ENCODE data around the gene COPG2. TPM values are rescaled to one million over a fixed set of nuclear protein-coding genes. Genes with fewer than 3 reads are reported as not detected.
A peak's percentile ranks its signal among the peaks of the same experiment; 100 is the strongest.

COPG2 gene
- polyA plus RNA-seq, 1 of the 3 experiments (the other 2 are of a cell fraction), result 44.3 TPM

- ChIA-PET POLR2A (no interaction called here), CTCF (no interaction called here)
- no peaks in the 10 kb centered on the region for H4K20me1 ChIP-seq (ENCODE audit: insufficient read depth)
- 32% methylated on average over 1 of the region's 1 CpG for WGBS (ENCODE audit: low lambda C conversion rate)
- no peaks in the 10 kb centered on the region for H3K79me2 ChIP-seq (ENCODE audit: insufficient read depth)
- no peak overlapping the region for H3K27ac ChIP-seq (ENCODE audit: low read depth in 2 of 2, low read length in 1 of 2)
- no peaks in the 10 kb centered on the region for H3K9me3 ChIP-seq
- no peak overlapping the region for H3K9ac ChIP-seq
- no peaks in the 10 kb centered on the region for H3K36me3 ChIP-seq (replicated peaks in 1 of 2; ENCODE audit: control insufficient read depth in 1 of 2, insufficient read depth in 2 of 2, low read length in 1 of 2)
- TF ChIP-seq, protein P1, sequence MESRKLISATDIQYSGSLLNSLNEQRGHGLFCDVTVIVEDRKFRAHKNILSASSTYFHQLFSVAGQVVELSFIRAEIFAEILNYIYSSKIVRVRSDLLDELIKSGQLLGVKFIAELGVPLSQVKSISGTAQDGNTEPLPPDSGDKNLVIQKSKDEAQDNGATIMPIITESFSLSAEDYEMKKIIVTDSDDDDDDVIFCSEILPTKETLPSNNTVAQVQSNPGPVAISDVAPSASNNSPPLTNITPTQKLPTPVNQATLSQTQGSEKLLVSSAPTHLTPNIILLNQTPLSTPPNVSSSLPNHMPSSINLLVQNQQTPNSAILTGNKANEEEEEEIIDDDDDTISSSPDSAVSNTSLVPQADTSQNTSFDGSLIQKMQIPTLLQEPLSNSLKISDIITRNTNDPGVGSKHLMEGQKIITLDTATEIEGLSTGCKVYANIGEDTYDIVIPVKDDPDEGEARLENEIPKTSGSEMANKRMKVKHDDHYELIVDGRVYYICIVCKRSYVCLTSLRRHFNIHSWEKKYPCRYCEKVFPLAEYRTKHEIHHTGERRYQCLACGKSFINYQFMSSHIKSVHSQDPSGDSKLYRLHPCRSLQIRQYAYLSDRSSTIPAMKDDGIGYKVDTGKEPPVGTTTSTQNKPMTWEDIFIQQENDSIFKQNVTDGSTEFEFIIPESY (IDR thresholded peaks at IDR 0.05; ENCODE audit: borderline replicate concordance, low read depth), result no peak
- TF ChIP-seq, protein P2, sequence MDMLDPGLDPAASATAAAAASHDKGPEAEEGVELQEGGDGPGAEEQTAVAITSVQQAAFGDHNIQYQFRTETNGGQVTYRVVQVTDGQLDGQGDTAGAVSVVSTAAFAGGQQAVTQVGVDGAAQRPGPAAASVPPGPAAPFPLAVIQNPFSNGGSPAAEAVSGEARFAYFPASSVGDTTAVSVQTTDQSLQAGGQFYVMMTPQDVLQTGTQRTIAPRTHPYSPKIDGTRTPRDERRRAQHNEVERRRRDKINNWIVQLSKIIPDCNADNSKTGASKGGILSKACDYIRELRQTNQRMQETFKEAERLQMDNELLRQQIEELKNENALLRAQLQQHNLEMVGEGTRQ (IDR thresholded peaks at IDR 0.05; ENCODE audit: borderline replicate concordance, low read depth, low read length), result no peak
- no peak for DNase-seq
- peaks cover 6% of the 10 kb centered on the region; the same call in 1 of the 2 replicates for H3K27me3 ChIP-seq (ENCODE audit: insufficient read depth)
- no peak overlapping the region for H3K4me3 ChIP-seq (ENCODE audit: low read depth in 2 of 2, low read length in 1 of 2)
- no peak overlapping the region for H2AFZ ChIP-seq (ENCODE audit: low read depth)
- H3K9me2 ChIP-seq, result no peaks in the 10 kb centered on the region
- H3F3A ChIP-seq (replicated peaks; ENCODE audit: insufficient read depth), result no peaks in the 10 kb centered on the region
- no peaks in the 10 kb centered on the region for H3K4me1 ChIP-seq (ENCODE audit: control insufficient read depth in 1 of 2, insufficient read depth in 2 of 2, low read depth in 1 of 2, low read length in 1 of 2)
- H3K4me2 ChIP-seq, result no peak overlapping the region
Measured at GRCh38 chr7:130689683-130690082, 21.1 kb upstream of the COPG2 start.

- ChIA-PET CTCF (no interaction called here), POLR2A (no interaction called here)
- TF ChIP-seq TCF12 (IDR thresholded peaks at IDR 0.05), result no peak
- Histone ChIP-seq H2AFZ (ENCODE audit: low read depth) (no peak overlapping the region), H3K27me3 (ENCODE audit: insufficient read depth) (peaks cover 6% of the 10 kb centered on the region; the same call in 1 of the 2 replicates), H4K20me1 (ENCODE audit: insufficient read depth) (no peaks in the 10 kb centered on the region), H3K4me3 (ENCODE audit: low read depth in 2 of 2, low read length in 1 of 2) (no peak overlapping the region), H3K36me3 (replicated peaks in 1 of 2; ENCODE audit: control insufficient read depth in 1 of 2, insufficient read depth in 2 of 2, low read length in 1 of 2) (no peaks in the 10 kb centered on the region), H3K9me2 (no peaks in the 10 kb centered on the region), H3K27ac (ENCODE audit: low read depth in 2 of 2, low read length in 1 of 2) (peak overlapping the region in 1 of 2 experiments; percentile 8; a peak in 1 of 4 replicates), H3F3A (replicated peaks; ENCODE audit: insufficient read depth) (no peaks in the 10 kb centered on the region), H3K4me2 (no peak overlapping the region), H3K9ac (no peak overlapping the region), H3K9me3 (no peaks in the 10 kb centered on the region), H3K4me1 (ENCODE audit: control insufficient read depth in 1 of 2, insufficient read depth in 2 of 2, low read depth in 1 of 2, low read length in 1 of 2) (no peaks in the 10 kb centered on the region; a peak in 1 of 4 replicates), H3K79me2 (ENCODE audit: insufficient read depth) (no peaks in the 10 kb centered on the region)
- WGBS (ENCODE audit: low lambda C conversion rate), result 96% methylated on average over 2 of the region's 2 CpGs
- DNase-seq, result no peak
Measured at GRCh38 chr7:130683026-130683425, 14.5 kb upstream of the COPG2 start.

GRCh38 chr7:130674456-130674855 is 5.9 kb upstream of the COPG2 start:
- H4K20me1 ChIP-seq (ENCODE audit: insufficient read depth), result no peaks in the 10 kb centered on the region
- ChIA-PET POLR2A (no interaction called here), CTCF (interaction anchor here (0.5 to 1.3 kb wide), 3 partner anchors 10 to 602 kb away, joined by 3 to 4 read pairs (median 3); no protein-coding TSS in a partner anchor)
- no peak overlapping the region for H3K27ac ChIP-seq (ENCODE audit: low read depth in 2 of 2, low read length in 1 of 2)
- H3F3A ChIP-seq (replicated peaks; ENCODE audit: insufficient read depth), result no peaks in the 10 kb centered on the region
- no peaks in the 10 kb centered on the region for H3K9me2 ChIP-seq
- no peak overlapping the region for H3K4me2 ChIP-seq
- peaks cover 2 to 3% of the 10 kb centered on the region in 2 experiments; a peak in 3 of 4 replicates for H3K4me1 ChIP-seq (ENCODE audit: control insufficient read depth in 1 of 2, insufficient read depth in 2 of 2, low read depth in 1 of 2, low read length in 1 of 2)
- no peak overlapping the region for H3K4me3 ChIP-seq (ENCODE audit: low read depth in 2 of 2, low read length in 1 of 2)
- no peak for DNase-seq
- H3K27me3 ChIP-seq (ENCODE audit: insufficient read depth), result no peaks in the 10 kb centered on the region
- no peak overlapping the region for H2AFZ ChIP-seq (ENCODE audit: low read depth)
- H3K9ac ChIP-seq, result no peak overlapping the region
- H3K36me3 ChIP-seq (replicated peaks in 1 of 2; ENCODE audit: control insufficient read depth in 1 of 2, insufficient read depth in 2 of 2, low read length in 1 of 2), result no peaks in the 10 kb centered on the region
- 31% methylated on average over 2 of the region's 2 CpGs for WGBS (ENCODE audit: low lambda C conversion rate)
- TF ChIP-seq EP300 (IDR thresholded peaks at IDR 0.05; ENCODE audit: borderline replicate concordance in 1 of 2, low read depth in 1 of 2, low read length in 1 of 2) (no peak), NFIC (IDR thresholded peaks at IDR 0.05; ENCODE audit: borderline replicate concordance) (no peak), SMC3 (IDR thresholded peaks at IDR 0.05; ENCODE audit: low read depth, low read length) (no peak), TEAD4 (IDR thresholded peaks at IDR 0.05; ENCODE audit: borderline replicate concordance, insufficient read depth) (no peak), POLR2AphosphoS5 (IDR thresholded peaks at IDR 0.05; ENCODE audit: low read depth, low read length) (no peak), EZH2phosphoT487 (IDR thresholded peaks at IDR 0.05; ENCODE audit: borderline replicate concordance, low read depth) (no peak), TAF1 (IDR thresholded peaks at IDR 0.05; ENCODE audit: borderline replicate concordance, low read depth, low read length) (no peak)
- TF ChIP-seq, protein P1 (IDR thresholded peaks at IDR 0.05; ENCODE audit: borderline replicate concordance, low read depth), result no peak
- TF ChIP-seq, protein P3, sequence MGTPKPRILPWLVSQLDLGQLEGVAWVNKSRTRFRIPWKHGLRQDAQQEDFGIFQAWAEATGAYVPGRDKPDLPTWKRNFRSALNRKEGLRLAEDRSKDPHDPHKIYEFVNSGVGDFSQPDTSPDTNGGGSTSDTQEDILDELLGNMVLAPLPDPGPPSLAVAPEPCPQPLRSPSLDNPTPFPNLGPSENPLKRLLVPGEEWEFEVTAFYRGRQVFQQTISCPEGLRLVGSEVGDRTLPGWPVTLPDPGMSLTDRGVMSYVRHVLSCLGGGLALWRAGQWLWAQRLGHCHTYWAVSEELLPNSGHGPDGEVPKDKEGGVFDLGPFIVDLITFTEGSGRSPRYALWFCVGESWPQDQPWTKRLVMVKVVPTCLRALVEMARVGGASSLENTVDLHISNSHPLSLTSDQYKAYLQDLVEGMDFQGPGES (IDR thresholded peaks at IDR 0.05; ENCODE audit: low read depth, low read length), result no peak
- TF ChIP-seq, protein P4, sequence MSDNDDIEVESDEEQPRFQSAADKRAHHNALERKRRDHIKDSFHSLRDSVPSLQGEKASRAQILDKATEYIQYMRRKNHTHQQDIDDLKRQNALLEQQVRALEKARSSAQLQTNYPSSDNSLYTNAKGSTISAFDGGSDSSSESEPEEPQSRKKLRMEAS (IDR thresholded peaks at IDR 0.05; ENCODE audit: low read depth), result no peak
- H3K9me3 ChIP-seq, result no peaks in the 10 kb centered on the region
- no peaks in the 10 kb centered on the region for H3K79me2 ChIP-seq (ENCODE audit: insufficient read depth)

Measured in SK-N-SH (cell line).